ENCODE data around the gene EFHC1.

GRCh38 chr6:52546678-52547077 lies 126.5 kb downstream of the EFHC1 start:
- TF ChIP-seq, protein P1, sequence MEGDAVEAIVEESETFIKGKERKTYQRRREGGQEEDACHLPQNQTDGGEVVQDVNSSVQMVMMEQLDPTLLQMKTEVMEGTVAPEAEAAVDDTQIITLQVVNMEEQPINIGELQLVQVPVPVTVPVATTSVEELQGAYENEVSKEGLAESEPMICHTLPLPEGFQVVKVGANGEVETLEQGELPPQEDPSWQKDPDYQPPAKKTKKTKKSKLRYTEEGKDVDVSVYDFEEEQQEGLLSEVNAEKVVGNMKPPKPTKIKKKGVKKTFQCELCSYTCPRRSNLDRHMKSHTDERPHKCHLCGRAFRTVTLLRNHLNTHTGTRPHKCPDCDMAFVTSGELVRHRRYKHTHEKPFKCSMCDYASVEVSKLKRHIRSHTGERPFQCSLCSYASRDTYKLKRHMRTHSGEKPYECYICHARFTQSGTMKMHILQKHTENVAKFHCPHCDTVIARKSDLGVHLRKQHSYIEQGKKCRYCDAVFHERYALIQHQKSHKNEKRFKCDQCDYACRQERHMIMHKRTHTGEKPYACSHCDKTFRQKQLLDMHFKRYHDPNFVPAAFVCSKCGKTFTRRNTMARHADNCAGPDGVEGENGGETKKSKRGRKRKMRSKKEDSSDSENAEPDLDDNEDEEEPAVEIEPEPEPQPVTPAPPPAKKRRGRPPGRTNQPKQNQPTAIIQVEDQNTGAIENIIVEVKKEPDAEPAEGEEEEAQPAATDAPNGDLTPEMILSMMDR (IDR thresholded peaks at IDR 0.05): no peak
- TF ChIP-seq POLR2A (IDR thresholded peaks at IDR 0.05): no peak
- TF ChIP-seq POLR2AphosphoS5 (IDR thresholded peaks at IDR 0.05): no peak
- no peak for TF ChIP-seq EP300 (IDR thresholded peaks at IDR 0.05)
